SKM-1 treated with dmso at 0.1 percent for 144 hours (cell line): ENCODE data around the gene DPF3.

ENCODE experiments used
- DNase-seq: peaks from one replicate; lab custom pipeline; 2025; ENCODE audit not compliant: unreplicated experiment; lab: John Stamatoyannopoulos, UW

The DPF3 gene

GRCh38 chr14:72800848-72801370, 93.0 kb downstream of the DPF3 start:
- DNase-seq = no peak

GRCh38 chr14:72800296-72800695, 93.6 kb downstream of the DPF3 start:
- no peak for DNase-seq

GRCh38 chr14:72796935-72797334, 97.0 kb downstream of the DPF3 start:
- no peak for DNase-seq

GRCh38 chr14:72793156-72793939, 100.6 kb downstream of the DPF3 start:
- DNase-seq = no peak

GRCh38 chr14:72792051-72792788, 101.7 kb downstream of the DPF3 start:
- DNase-seq = no peak

- no peak for DNase-seq
Measured at GRCh38 chr14:72790887-72791566, 102.9 kb downstream of the DPF3 start.

GRCh38 chr14:72788972-72789728, 104.8 kb downstream of the DPF3 start:
- DNase-seq = no peak

- no peak for DNase-seq
Measured at GRCh38 chr14:72788255-72788654, 105.6 kb downstream of the DPF3 start.

GRCh38 chr14:72787841-72788240, 106.1 kb downstream of the DPF3 start:
- DNase-seq = no peak

GRCh38 chr14:72786378-72787350, 107.2 kb downstream of the DPF3 start:
- DNase-seq = no peak

- DNase-seq = no peak
Measured at GRCh38 chr14:72783741-72784140, 110.2 kb downstream of the DPF3 start.

GRCh38 chr14:72782817-72783216, 111.1 kb downstream of the DPF3 start:
- no peak for DNase-seq

GRCh38 chr14:72781561-72782508, 112.1 kb downstream of the DPF3 start:
- no peak for DNase-seq

- no peak for DNase-seq
Measured at GRCh38 chr14:72780751-72781150, 113.2 kb downstream of the DPF3 start.

GRCh38 chr14:72779679-72780078, 114.2 kb downstream of the DPF3 start:
- no peak for DNase-seq

- DNase-seq = no peak
Measured at GRCh38 chr14:72777636-72778035, 116.3 kb downstream of the DPF3 start.

- DNase-seq = no peak
Measured at GRCh38 chr14:72776701-72777261, 117.1 kb downstream of the DPF3 start.

- DNase-seq = no peak
Measured at GRCh38 chr14:72775923-72776554, 117.9 kb downstream of the DPF3 start.
